CD4-positive, alpha-beta T cell treated with Interleukin-12 subunit alpha and Interleukin-12 subunit beta, for 1 hour (primary cell): ENCODE data around the gene LRP2BP.
"Not testable (repeated sequence)": the region's sequence is repeated elsewhere in the genome, so short reads cannot be mapped to it uniquely, and the experiment has no call there.

Source experiments
- DNase-seq: peaks from one replicate; pipeline ENCODE4 v3.0.0-alpha.2; 2020

The LRP2BP gene

DNA sequence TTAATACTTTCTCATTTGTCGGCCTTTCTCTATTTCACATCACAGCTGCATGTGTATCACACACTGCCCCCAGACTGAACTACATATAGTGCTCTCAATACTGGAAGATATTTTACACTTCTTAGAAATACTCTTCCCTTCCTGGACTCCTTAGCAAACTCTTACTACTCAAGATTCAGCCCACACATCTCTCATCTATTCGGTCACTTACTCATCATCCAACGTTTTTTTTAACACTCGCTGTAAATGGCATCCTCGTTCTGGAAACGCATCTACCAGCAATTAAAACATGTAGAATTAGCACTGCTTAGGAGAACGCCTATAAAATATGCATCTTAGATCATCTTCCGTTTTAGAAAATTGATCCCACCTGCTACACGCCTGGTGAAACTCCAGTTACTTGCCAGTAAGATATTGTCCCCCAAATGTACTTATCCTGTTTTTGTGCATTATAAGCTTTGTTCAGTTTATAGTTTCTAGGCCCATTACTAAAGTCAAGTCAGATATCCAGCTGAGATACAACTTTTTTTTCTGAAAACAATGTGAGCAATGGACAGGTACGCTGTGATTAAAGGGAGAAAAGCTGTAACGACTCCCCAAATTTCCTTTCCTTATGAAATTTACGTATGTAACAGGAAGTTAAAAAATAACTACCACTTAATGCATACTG is 1.0 kb downstream of the LRP2BP start:
- DNase-seq: peak; percentile 20

GRCh38 chr4:185392156-185392555 is 3.6 kb downstream of the LRP2BP start:
- DNase-seq: no peak

- no peak for DNase-seq
Measured at GRCh38 chr4:185390941-185391340, 4.8 kb downstream of the LRP2BP start.

DNA sequence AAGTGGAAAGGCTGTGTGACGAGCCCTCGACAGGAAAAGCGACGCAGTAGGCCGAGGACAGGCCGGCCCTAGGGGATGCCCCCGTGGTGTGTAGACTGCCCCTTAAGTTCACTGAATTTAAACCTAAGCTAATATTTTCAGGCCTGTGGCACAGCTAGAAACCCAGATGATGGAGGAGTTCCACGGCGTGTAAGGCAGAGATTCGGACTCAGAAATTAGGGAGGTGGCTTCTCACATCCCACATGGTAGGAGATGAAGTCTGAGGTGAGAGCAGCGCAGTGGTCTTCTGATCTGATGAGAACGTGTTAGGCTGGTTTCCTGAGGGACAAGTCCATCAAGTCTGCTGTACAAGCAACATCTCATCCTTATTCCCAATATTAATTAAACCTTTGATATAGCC is 7.8 kb downstream of the LRP2BP start:
- no peak for DNase-seq

- DNase-seq: no peak
Measured at GRCh38 chr4:185384930-185385331, 10.8 kb downstream of the LRP2BP start.

DNA sequence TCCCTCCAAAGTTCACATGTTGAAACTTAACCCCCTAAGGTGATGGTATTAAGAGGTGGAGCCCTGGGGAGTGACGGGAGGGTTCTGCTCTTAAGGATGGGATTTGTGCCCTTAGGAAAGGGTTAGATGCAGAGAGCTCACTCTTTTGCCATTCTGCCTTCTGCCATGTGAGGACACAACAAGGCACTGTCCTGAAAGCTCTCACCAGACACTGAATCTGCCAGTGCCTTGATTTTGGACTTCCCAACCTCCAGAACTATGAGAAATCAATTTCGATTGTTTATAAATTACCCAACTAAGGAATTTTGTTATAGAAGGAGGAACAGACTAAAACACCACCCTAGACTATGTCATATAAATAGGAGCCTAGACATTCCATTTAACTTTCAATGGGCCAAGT is 11.7 kb downstream of the LRP2BP start:
- DNase-seq: no peak

DNA sequence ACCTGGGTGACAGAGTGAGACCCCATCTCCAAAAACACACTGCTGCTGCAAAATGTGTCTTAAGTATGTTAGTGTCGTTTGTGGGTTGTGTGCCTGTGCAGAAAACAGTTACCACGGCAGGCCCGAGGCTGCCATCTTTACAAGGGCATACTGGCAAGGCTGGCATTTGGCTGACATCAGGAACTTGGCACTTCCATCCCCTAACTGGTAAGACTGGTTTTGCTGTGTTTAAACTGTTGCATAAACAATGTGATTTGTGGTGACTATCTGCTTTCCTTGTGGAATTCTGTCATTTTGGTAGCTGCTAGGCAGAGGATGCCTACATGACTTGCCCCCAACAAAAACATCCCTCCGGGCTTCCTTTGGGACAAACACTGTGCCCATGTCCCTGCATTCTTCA is 12.3 kb downstream of the LRP2BP start:
- DNase-seq: no peak

DNA sequence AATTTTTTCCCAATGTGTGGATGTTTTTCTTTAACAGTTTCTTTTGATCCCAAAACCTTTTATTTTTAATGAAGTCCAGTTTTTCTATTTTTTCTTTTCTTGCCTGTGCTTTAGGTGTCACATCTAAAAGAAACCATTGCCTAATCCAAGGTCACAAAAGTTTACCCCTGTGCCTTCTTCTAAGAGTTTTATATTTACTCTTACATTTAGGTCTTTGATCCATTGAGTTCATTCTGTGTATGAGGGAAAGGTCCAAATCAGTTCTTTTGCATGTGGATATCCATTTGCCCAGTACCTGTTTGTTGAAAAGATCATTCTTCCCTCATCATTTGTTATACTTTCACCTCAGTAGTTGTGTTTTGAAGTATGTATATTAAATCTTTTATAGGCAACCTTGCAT is 13.0 kb downstream of the LRP2BP start:
- DNase-seq: no peak

GRCh38 chr4:185381288-185382196 is 14.2 kb downstream of the LRP2BP start:
- no peak for DNase-seq

DNA sequence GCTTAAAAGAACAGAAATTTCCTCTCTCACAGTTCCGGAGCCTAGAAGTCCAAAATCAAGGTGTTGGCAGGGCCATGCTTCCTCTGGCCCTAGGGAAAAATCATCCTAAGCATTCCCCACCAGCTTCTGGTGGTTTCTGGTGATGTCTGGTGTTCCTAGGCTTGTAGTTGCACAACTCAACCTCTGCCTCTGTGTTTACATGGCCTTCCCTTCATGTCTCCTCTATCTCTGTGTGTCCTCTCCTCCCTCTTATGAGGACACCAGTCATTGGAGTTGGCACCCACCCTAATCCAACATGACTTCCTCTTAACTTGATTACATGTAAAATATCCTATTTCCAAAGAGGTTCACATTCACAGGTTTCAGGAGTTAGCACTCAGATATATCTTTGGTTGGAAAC is 15.4 kb downstream of the LRP2BP start:
- no peak for DNase-seq

DNA sequence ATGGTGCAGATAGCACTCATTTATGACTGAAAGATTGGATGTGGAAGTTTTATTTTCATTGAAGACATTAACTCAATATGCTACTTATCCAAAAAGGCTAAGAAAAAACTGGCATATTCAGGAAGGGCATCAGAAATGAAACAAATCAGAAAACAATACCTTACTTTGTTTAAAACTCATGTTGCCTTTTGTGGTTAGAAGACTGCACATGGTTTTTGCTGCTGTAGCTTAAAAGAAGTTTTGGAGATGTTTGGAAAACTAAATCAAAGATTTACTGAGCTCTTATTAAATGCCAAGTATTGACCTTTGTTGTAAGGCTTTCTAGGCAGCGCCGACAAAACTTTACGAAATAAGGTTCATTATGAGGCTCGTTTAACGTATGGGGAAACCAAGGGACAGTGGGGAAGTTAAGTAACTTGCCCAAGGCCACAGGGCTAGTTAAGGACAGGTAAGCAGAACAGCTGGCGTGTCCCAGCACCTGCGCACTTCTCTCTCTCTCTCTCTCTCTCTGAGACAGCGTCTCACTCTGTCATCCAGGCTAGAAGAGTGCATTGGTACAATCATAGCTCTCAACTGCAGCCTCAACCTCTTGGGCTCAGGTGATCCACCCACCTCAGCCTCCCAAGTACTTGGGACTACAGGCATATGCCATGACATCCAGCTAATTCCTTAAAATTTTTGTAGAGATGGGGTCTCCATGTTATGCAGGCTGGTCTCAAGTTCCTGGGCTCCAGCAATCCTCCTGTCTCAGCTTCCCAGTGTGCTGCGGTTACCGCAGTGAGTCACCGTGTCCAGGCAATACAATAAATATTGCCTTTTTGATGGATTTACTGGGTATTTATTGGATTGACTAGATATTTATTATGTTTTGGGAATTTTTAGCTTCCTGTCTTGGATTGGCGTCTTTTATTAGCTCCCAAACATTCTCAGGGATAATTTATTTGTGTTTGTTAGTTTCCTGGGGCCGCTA is 16.1 kb downstream of the LRP2BP start:
- DNase-seq: no peak

DNA sequence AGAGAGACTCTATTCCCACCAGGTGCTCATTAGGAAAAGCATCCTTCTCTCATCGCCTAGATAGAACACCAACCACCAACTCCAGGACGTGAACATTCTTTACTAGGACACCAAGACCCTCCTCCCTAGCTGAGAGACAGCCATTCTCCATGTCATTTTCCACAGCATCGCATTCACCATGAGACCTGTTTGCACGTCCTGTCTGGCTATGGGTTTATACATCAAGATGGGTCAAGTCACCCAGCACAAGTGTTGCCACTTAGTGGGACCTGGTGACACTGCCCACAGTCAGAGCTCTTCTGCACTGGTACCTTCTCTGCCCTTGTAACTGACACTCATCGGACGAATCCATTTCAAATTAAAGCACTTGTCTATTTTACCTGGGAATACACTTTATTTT is 17.5 kb downstream of the LRP2BP start:
- DNase-seq: no peak

DNA sequence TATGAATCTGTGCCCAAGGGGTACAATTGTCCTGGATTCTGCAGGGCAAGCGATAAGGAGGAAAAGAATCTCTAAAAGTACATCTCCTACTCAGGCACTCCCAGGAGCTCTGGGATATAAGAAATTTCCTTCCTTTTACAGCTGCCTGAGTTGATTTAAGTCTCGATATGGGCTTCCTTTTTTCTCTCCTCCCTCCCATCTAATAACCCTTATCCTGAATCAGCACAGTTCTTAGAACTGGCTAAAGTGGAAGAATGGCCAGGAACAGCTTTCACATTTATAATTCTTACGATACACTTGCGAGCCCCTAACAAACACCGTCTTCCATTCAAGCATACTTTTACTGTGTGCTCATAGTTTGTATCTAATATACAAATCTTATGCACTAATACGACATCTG is 21.2 kb downstream of the LRP2BP start:
- DNase-seq: no peak

DNA sequence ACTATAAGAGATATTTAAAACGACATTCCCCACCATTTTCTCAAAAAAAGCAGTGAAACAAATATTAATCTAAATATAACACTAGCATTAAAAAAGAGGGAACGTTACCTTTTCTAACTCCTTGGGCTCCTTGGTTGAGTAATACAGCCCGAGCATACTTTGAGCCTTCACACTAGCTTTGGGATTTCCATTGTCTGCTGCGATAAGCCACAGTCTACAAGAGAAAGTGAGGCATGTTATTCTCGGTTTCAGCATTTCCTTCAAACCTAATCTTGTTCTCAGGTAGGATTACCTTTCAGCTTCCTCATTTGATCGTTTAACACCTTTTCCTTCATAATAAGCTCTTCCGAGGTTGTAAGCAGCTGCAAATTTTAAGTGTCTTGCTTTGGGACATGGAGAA is 21.7 kb downstream of the LRP2BP start:
- no peak for DNase-seq

DNA sequence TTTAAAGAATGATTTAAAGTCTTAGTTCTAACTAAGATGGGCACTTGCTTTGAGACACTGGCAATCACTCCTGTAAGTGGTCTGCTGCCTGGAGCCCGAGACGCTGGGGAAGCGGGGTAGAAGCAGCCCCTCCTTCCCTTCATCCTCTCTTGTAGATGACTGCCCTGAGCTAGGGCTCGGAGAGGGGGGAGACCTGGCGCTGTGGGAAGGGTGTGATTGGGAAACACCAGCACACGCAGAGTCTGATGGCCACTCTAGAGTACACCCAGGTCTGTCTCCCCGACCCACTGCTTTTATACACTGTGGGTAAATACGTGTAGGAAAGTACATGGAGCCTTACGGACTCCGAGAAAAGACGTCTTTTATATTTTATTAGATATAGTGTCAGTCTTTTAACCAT is 24.0 kb downstream of the LRP2BP start:
- DNase-seq: no peak

GRCh38 chr4:185370268-185370949 is 25.3 kb downstream of the LRP2BP start:
- DNase-seq: no peak

GRCh38 chr4:185369731-185370130 is 26.0 kb downstream of the LRP2BP start:
- no peak for DNase-seq

DNA sequence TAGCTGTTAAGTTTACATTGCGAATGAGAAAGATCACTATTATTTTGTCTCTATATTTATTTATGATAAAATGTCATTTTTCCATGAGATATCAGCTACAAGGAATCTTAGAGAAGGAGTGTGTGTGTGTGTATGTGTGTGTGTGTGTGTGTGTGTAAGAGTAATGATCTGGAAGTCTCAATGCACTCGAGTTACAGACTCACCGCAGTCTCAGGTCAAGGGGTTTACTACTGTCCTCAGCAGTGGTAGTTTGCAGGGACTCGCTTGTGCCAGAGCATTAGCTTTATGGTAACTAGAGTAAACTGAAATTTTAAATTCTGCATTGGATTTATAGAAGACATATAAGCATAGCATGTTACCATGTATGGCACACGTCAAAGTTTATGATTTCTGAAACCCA is 30.8 kb downstream of the LRP2BP start:
- DNase-seq: no peak

- no peak for DNase-seq
Measured at GRCh38 chr4:185363251-185363650, 32.5 kb downstream of the LRP2BP start.

DNA sequence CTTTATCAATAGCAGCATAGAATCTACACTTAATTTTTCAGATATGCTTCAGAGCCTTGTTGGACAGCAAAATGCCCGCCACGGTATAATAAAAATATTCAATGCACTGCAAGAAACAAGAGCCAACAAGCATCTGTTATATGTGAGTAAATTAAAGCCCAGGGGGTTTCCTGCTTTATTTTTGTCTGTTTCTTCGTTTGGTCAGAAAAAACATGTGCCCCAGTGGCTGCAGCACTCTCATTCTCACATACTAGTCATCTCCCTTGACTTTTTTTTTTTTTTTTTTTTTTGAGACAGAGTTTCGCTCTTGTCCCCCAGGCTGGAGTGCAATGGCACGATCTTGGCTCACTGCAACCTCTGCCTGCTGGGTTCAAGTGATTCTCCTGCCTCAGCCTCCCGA is 33.2 kb downstream of the LRP2BP start:
- DNase-seq: not testable (repeated sequence)

- no peak for DNase-seq
Measured at GRCh38 chr4:185361872-185362271, 33.9 kb downstream of the LRP2BP start.

GRCh38 chr4:185359767-185360446 is 35.8 kb downstream of the LRP2BP start:
- DNase-seq: no peak
